ENCODE results near the gene LSM14A.
"Not testable (repeated sequence)": the region's sequence is repeated elsewhere in the genome, so short reads cannot be mapped to it uniquely, and the experiment has no call there.

Gene LSM14A

GRCh38 chr19:34171877-34172660, at the start of gene LSM14A:
Gene LSM14A, plus strand, starts transcription at chr19:34172504. Its CDS starts 139 bp downstream, at chr19:34172643.
- peak; percentile 94 for DNase-seq

DNA sequence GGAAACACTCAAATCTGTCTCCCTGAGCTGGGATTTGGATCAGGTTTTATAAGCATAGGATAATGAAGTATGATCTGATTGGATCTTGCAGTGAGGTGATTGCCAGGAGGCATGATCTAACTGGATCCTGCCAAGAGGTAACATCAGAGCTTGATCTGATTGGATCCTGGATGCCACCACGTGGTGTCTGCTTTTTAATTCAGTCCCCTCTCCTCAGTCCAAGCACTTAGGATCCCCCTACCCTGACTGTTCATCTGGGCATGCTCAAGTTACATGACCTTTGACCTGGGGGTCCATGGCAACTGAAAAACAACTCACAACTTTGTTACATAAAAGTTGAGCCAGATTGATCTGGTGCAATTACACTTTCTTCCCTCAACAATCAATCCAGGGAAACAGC, 47.5 kb upstream of the LSM14A start:
- DNase-seq, result no peak

- no peak for DNase-seq
Observed at GRCh38 chr19:34126966-34127365, 45.3 kb upstream of the LSM14A start.

DNA sequence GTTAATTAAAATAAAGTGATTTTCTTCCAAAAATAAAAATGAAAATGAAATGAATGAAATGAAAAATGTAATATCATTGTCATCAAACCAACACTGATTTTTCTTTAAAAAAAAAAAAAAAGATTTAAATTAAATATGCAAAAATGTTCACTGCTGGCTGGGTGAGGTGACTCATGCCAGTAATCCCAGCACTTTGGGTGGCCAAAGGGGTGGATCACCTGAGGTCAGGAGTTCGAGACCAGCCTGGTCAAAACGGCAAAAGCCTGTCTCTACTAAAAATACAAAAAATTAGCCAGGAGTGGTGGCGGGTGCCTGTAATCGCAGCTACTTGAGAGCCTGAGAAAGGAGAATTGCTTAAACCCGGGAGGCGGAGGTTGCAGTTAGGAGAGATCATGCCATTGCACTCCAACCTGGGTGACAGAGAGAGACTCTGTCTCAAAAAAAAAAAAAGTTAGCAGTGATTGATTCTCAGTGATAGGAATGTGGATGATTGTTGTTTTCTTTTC, 44.6 kb upstream of the LSM14A start:
- DNase-seq, result no peak

- no peak for DNase-seq
Observed at GRCh38 chr19:34128558-34129250, 43.6 kb upstream of the LSM14A start.

GRCh38 chr19:34131100-34131499, 41.2 kb upstream of the LSM14A start:
- DNase-seq, result no peak

DNA sequence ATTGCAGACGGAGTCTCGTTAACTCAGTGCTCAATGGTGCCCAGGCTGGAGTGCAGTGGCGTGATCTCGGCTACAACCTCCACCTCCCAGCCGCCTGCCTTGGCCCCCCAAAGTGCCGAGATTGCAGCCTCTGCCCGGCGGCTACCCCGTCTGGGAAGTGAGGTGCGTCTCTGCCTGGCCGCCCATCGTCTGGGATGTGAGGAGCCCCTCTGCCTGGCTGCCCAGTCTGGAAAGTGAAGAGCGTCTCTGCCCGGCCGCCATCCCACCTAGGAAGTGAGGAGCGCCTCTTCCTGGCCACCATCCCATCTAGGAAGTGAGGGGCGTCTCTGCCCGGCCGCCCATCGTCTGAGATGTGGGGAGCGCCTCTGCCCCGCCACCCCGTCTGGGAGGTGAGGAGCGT, 40.2 kb upstream of the LSM14A start:
- not testable (repeated sequence) for DNase-seq

GRCh38 chr19:34132706-34133105, 39.6 kb upstream of the LSM14A start:
- DNase-seq, result not testable (repeated sequence)

DNA sequence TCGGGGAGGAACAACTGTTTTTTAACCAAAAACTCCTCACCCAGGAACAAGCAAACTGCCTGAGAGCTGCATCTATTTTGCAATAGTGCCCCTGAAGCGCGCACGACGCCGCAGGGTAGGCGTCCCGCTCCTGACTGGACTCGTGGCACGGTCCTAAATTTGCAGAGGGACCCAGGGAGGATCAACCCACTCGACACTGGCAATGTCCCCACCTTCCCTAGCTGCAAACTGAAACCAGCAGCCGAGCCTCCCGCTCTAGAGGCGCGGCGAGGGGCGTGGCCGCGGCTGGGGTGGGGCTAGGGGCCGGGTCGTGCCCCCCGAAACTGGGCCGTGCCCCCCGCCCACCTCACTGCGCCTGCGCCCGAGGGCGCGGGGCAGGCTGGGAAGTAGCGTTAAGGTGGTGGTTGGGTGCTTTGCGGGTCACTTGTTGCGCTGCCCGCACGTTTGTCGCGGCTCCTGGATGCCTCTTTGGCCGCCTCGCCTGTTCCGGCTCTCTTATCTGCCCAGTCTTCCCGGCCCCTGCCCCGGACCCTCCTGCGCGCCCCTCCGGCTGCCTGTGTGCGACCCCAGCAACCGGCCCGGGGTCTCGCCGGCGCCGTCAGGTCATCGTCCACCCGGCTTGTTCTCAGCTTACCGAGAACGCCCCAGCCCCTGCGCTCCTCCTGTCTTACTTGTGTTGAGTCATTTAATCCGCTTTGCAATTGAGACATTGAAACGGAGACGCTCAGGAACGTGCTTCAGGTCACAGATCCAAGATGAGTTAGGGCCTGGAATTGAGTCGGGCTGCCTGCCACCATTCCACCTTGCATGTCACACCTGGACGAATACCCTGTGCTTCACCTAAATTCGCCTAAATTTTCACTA, 37.9 kb upstream of the LSM14A start:
- peak; percentile 91 for DNase-seq

DNA sequence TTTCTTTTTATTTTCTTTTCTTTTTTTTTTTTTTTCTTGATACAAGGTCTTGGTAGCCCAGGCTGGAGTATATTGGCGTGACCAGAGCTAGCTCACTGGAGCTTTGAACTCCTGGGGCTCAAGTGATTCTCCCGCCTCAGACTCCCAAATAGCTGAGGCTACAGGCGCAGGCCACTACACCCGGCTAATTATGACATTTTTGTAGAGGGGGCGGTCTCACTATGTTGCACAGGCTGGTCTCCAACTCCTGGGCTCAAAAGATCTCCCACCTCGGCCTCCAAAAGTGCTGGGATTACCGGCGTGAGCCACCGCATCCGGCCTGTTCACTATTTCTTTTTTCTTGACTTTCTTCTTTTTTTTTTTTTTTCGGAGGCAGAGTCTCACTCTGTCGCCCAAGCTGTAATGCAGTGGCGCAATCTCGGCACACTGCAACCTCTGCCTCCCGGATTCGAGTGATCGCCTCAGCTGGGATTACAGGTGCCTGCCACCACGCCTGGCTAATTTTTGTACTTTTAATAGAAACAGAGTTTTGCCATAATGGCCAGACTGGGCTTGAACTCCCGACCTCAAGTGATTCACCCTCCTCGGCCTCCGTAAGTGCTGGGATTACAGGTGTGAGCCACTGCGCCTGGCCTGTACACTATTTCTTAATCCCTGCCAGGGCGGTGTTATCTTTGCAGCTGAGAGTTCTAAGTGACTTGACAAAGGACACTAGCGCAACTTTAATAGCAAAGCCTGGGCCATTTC, 37.1 kb upstream of the LSM14A start:
- DNase-seq, result no peak

DNA sequence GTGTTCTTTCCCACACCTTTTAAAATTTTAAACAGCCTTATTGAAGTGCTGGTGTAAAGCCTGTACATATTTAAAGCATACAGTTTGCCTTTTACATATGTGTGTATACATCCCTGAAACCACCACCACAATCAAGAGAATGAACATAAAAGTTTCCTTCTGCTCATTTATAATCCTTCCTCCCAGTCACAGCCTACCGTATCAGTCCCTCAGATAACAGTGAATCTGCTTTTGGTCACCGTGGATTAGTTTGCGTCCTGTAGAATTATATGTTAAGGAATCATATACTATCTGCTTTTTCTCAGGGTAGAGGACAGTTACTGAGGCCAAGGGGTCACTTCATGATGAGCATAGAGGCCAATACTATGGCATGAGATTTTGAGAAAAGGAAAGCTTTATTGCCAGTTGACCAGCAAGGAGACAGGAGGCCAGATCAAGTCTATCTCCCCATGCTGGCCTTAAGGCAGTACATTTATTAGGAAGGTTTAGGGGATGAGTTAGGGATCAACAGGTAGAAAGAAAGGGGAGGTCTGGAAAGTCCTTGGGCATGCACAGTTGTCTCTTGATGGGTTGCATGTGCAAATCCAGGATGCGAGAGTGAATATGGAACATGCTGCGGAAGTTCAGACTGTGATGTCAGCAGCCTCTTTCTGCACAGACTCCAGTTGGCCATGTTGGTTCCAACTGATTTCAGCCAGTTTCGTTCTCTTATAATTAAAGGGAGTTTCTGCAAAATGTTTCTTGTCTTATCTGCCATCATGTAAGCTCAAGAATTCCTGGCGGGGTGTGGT, 36.3 kb upstream of the LSM14A start:
- no peak for DNase-seq

- DNase-seq, result no peak
Observed at GRCh38 chr19:34141025-34141424, 31.3 kb upstream of the LSM14A start.

DNA sequence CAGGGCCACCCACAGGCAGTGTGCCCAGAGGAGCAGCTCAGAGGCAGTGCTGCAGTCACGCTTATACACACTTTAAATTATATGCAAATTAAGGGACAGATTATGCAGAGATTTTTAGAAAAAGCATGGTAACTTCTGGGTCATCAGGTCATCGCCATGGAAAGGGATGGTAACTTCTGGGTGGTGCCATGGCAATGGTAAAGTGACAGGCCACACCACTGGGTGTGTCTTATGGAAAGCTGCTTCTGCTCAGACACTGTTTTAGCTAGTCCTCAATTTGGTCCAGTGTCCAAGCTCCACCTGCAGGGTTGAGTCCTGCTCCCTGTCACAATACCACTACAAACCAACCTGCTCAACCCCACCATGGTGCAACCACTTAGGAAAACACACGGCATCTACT, 29.9 kb upstream of the LSM14A start:
- DNase-seq, result no peak

GRCh38 chr19:34145741-34146202, 26.5 kb upstream of the LSM14A start:
- DNase-seq, result peak; percentile 51

DNA sequence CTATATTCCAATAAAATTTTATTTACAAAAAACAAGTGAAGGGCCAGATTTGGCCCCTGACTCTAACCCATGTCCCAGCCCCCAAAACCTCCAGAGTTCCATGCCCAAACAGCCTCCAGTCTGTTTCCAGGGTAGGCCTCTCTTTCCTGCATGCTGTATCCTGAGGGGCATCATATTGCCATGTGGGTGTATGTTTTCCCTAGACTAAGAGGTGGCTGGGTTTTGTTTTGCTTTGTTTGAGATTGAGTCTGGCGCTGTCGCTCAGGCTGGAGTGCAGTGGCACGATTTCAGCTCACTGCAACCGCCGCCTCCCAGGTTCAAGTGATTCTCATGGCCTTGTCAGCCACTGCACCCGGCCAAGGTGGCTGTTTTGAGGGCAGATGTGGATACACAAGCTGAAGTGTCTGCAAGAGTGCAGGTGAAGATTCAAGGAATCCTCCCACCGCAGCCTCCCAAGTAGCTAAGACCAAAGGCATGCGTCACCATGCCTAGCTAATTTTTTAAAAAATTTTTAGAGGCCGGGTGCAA, 23.6 kb upstream of the LSM14A start:
- no peak for DNase-seq

DNA sequence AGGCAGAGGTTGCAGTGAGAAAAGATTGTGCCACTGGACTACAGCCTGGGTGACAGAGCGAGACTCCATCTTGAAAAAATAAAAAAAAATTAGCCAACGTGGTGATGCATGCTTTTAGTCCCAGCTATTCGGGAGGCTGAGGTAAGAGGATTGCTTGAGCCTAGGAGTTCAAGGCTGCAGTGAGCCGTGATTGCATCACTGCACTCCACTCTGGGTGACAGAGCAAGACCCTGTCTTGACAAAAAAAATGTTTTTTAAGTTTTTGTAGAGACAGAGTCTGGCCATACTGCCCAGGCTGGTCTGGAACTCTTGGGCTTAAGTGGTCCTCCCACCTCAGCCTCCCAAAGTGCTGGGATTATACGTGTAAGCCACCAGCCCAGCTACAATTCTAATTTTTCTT, 22.4 kb upstream of the LSM14A start:
- DNase-seq, result no peak

DNA sequence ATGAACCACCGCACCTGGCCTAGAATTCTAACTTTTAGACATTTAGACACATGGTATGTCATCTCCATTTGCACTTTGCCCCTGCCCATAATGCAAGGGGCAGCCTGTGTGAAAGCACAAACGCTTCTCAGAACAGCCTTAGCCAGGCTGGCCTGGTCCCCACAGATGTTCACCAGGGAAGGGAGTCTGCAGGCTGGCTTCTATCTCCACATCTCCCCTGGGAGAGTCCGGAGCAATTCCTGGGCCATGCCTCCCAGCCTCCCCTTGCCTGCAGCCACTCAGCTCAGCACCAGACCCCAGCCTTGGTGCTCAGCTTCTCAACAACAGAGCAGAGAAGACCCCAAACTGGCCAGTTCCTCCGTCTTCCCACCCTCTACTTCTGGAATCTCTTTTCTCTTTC, 21.7 kb upstream of the LSM14A start:
- DNase-seq, result no peak

GRCh38 chr19:34151439-34151838, 20.9 kb upstream of the LSM14A start:
- DNase-seq, result no peak

DNA sequence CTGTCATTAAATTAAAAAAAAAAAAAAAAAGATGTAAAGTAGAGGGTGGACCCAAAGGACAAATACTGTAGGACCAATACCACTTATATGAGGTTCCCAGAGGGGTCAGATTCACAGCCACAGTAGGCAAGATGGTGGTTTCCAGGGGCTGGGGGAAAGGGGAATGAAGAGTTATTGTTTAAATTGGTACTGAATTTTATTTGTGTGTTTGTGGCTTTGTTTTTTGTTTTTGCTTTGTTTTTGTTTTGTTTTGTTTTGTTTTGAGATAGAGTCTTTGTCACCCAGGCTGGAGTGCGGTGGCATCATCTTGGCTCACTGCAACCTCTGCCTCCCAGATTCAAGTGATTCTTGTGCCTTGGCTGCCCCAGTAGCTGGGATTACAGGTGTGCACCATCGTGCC, 17.9 kb upstream of the LSM14A start:
- DNase-seq, result no peak

- no peak for DNase-seq
Observed at GRCh38 chr19:34155686-34156085, 16.6 kb upstream of the LSM14A start.

DNA sequence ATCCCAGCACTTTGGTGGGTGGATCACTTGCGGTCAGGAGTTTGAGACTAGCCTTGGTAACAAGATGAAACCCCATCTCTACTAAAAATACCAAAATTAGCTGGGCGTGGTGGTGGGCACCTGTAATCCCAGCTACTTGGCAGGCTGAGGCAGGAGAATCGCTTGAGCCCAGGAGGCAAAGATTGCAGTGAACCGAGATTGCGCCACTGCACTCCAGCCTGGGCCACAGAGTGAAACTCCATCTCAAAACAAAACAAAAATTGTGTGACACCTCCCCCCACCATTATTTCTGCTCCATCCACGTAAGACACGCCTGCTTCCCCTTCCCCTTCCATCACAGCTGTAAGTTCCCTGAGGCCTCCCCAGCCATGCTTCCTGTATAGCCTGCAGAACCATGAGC, 13.3 kb upstream of the LSM14A start:
- not testable (repeated sequence) for DNase-seq
